CD14-positive monocyte (primary cell): ENCODE measurements around the gene TMOD3. TPM values are rescaled to one million over a fixed set of nuclear protein-coding genes. Genes with fewer than 3 reads are reported as not detected.

Experiments
- DNase-seq, 3 donors: peaks; one replicate each; pipeline ENCODE4 v3.0.0-alpha.2; 2011 to 2022
- H2AFZ ChIP-seq: 2 replicates; pipeline ENCODE4 v1.6.0; 2012; ENCODE audit warnings: mild to moderate bottlenecking, low read depth, low read length, inconsistent platforms; ENCODE audit not compliant: insufficient read depth, poor library complexity, severe bottlenecking
- H3K27ac ChIP-seq, 2 donors: 1 replicate in 1 of 2; 2 replicates in 1 of 2; pipeline ENCODE4 v1.5.1; 2012 to 2013; ENCODE audit warnings: low read length in 2 of 2, control low read depth in 1 of 2, inconsistent platforms in 1 of 2, low read depth in 1 of 2, mild to moderate bottlenecking in 1 of 2
- H3K27me3 ChIP-seq, 2 donors: one replicate each; pipeline versions ENCODE4 v1.6.0 to v1.6.1; 2011 to 2013; ENCODE audit warnings: low read length in 2 of 2; ENCODE audit not compliant: control insufficient read depth in 2 of 2, insufficient read depth in 2 of 2
- H3K36me3 ChIP-seq, 2 donors: replicated peaks in 1 of 2; 1 replicate in 1 of 2; 2 replicates in 1 of 2; pipeline versions ENCODE4 v1.5.1 to v1.6.1; 2012 to 2013; ENCODE audit warnings: low read length in 2 of 2, control low read depth in 1 of 2, inconsistent platforms in 1 of 2, mild to moderate bottlenecking in 1 of 2; ENCODE audit not compliant: insufficient read depth in 2 of 2, control insufficient read depth in 1 of 2
- H3K4me1 ChIP-seq, 2 donors: 1 replicate in 1 of 2; 2 replicates in 1 of 2; pipeline versions ENCODE4 v1.5.1 to v1.6.1; 2012 to 2013; ENCODE audit warnings: low read length in 2 of 2, control low read depth in 1 of 2, inconsistent platforms in 1 of 2, mild to moderate bottlenecking in 1 of 2, moderate library complexity in 1 of 2; ENCODE audit not compliant: insufficient read depth in 2 of 2, control insufficient read depth in 1 of 2
- H3K4me2 ChIP-seq: replicated peaks from 2 replicates; pipeline ENCODE3; 2012; ENCODE audit warnings: low read length, moderate library complexity, mild to moderate bottlenecking; ENCODE audit not compliant: poor library complexity, severe bottlenecking; ENCODE audit errors: extremely low read depth
- H3K4me3 ChIP-seq, 3 experiments: fragments of 200-600 bp in 1 of 3; sonication (generic) in 1 of 3; replicated peaks in 1 of 3; 1 replicate in 2 of 3; 2 replicates in 1 of 3; pipeline ENCODE4 v1.5.1; 2011 to 2013; ENCODE audit warnings: low read length in 3 of 3, mild to moderate bottlenecking in 3 of 3, control low read depth in 2 of 3, low read depth in 2 of 3, inconsistent platforms in 1 of 3, moderate library complexity in 1 of 3
- H3K79me2 ChIP-seq: 2 replicates; pipeline ENCODE4 v1.6.0; 2012; ENCODE audit warnings: mild to moderate bottlenecking, control low read depth, inconsistent platforms, low read length, moderate library complexity; ENCODE audit not compliant: insufficient read depth
- H3K9ac ChIP-seq: 2 replicates; pipeline ENCODE4 v1.6.0; 2017; ENCODE audit warnings: low read length, mild to moderate bottlenecking; ENCODE audit not compliant: insufficient read depth, poor library complexity, severe bottlenecking
- H3K9me3 ChIP-seq, 2 donors: replicated peaks in 1 of 2; 1 replicate in 1 of 2; 2 replicates in 1 of 2; pipeline versions ENCODE4 v1.5.1 to v1.6.1; 2012 to 2013; ENCODE audit warnings: low read length in 2 of 2, control low read depth in 1 of 2; ENCODE audit not compliant: control insufficient read depth in 1 of 2, insufficient read depth in 1 of 2
- H4K20me1 ChIP-seq: 2 replicates; pipeline ENCODE4 v1.6.0; 2012; ENCODE audit warnings: mild to moderate bottlenecking, low read length, control low read depth, moderate library complexity; ENCODE audit not compliant: insufficient read depth
- H3K27ac Mint-ChIP-seq, 7 donors: one replicate each; pipeline ENCODE4 v1.8.0; 2020; ENCODE audit warnings: mild to moderate bottlenecking in 7 of 7, mixed read lengths in 7 of 7, moderate library complexity in 6 of 7, inconsistent platforms in 2 of 7
- H3K27me3 Mint-ChIP-seq, 3 donors: one replicate each; pipeline ENCODE4 v1.8.0; 2021 to 2022; ENCODE audit warnings: low read depth in 3 of 3, mild to moderate bottlenecking in 3 of 3, mixed read lengths in 3 of 3, moderate library complexity in 3 of 3, inconsistent platforms in 1 of 3
- H3K36me3 Mint-ChIP-seq, 2 donors: one replicate each; pipeline ENCODE4 v1.8.0; 2020; ENCODE audit warnings: mixed read lengths in 2 of 2, inconsistent platforms in 1 of 2, mild to moderate bottlenecking in 1 of 2
- H3K4me1 Mint-ChIP-seq: one replicate; pipeline ENCODE4 v1.8.0; 2020; ENCODE audit warnings: mild to moderate bottlenecking, mixed read lengths
- H3K4me3 Mint-ChIP-seq, 2 donors: one replicate each; pipeline ENCODE4 v1.8.0; 2020; ENCODE audit warnings: mild to moderate bottlenecking in 2 of 2, mixed read lengths in 2 of 2, moderate library complexity in 1 of 2
- H3K9me3 Mint-ChIP-seq, 7 donors: one replicate each; pipeline ENCODE4 v1.8.0; 2020 to 2022; ENCODE audit warnings: mixed read lengths in 7 of 7, mild to moderate bottlenecking in 6 of 7, moderate library complexity in 6 of 7, inconsistent platforms in 2 of 7
- CTCF ChIP-seq: fragments of 200-600 bp; IDR thresholded peaks from one replicate; pipeline ENCODE4 v1.8.0; 2022; ENCODE audit warnings: antibody characterized with exemption, mild to moderate bottlenecking
- WGBS: methylation state at CpG from one replicate; pipeline ENCODE4 v1.1.5; 2013; ENCODE audit warnings: missing lambda C conversion rate; ENCODE audit not compliant: insufficient coverage; 5-methylcytosine and 5-hydroxymethylcytosine counted together
- intact Hi-C, 2 donors: fragments of 100-400 bp; cut with micrococcal nuclease; formaldehyde crosslinking; loops; one replicate each; pipeline versions ENCODE4 v1.15.0 to v1.15.1; 2023
- polyA plus RNA-seq, 3 donors: library from polyadenylated mRNA; depleted of rRNA in 1 of 3; unstranded in 2 of 3; stranded (reverse) in 1 of 3; fragments of 300-500 nt in 2 of 3; fragments of >200 nt in 1 of 3; fragmentation: Illumina TruSeq in 2 of 3; gene quantifications; 1 replicate in 2 of 3; 2 replicates in 1 of 3; pipeline ENCODE4 v1.2.3, GENCODE V29; 2012 to 2021

The TMOD3 gene
- polyA plus RNA-seq, 3 donors: 7.7 to 34.8 (median 27.8) TPM

- Mint-ChIP-seq H3K27me3 (no peaks in the 10 kb centered on the region), H3K4me1 (peaks cover 11% of the 10 kb centered on the region), H3K36me3 (peaks cover 58 to 72% of the 10 kb centered on the region in 2 donors), H3K27ac (peak overlapping the region in 1 of 7 donors; percentile 43), H3K9me3 (no peaks in the 10 kb centered on the region), H3K4me3 (no peak overlapping the region)
- H3K27me3 ChIP-seq: no peaks in the 10 kb centered on the region
- no CpG with 5 or more reads among the region's 1 CpG for WGBS
- intact Hi-C loops: no loop called here
- H3K4me2 ChIP-seq: no peak overlapping the region
- H3K9me3 ChIP-seq: no peaks in the 10 kb centered on the region
- H3K36me3 ChIP-seq: peaks cover 51 to 85% of the 10 kb centered on the region in 2 donors
- peaks cover 0 to 8% of the 10 kb centered on the region in 2 donors for H3K4me1 ChIP-seq
- H3K9ac ChIP-seq: no peak overlapping the region
- no peak overlapping the region for H3K4me3 ChIP-seq
- TF ChIP-seq CTCF: no peak
- no peak overlapping the region for H3K27ac ChIP-seq
- H2AFZ ChIP-seq: no peak overlapping the region
- DNase-seq: no peak
- peaks cover 93% of the 10 kb centered on the region for H4K20me1 ChIP-seq
- H3K79me2 ChIP-seq: peaks cover 43% of the 10 kb centered on the region
These were observed 35.9 kb downstream of the TMOD3 start for GRCh38 chr15:51865317-51865716.

GRCh38 chr15:51866161-51866560 is 36.7 kb downstream of the TMOD3 start:
- Mint-ChIP-seq H3K4me3 (no peak overlapping the region), H3K4me1 (peaks cover 10% of the 10 kb centered on the region), H3K27me3 (no peaks in the 10 kb centered on the region), H3K36me3 (peaks cover 65 to 79% of the 10 kb centered on the region in 2 donors), H3K9me3 (no peaks in the 10 kb centered on the region), H3K27ac (no peak overlapping the region)
- Histone ChIP-seq H3K9ac (no peak overlapping the region), H3K27ac (no peak overlapping the region), H3K36me3 (peaks cover 60 to 93% of the 10 kb centered on the region in 2 donors), H3K4me2 (no peak overlapping the region), H3K27me3 (no peaks in the 10 kb centered on the region), H3K4me1 (peaks cover 0 to 8% of the 10 kb centered on the region in 2 donors), H4K20me1 (peaks cover 87% of the 10 kb centered on the region), H3K79me2 (peaks cover 37% of the 10 kb centered on the region), H3K9me3 (no peaks in the 10 kb centered on the region), H2AFZ (no peak overlapping the region), H3K4me3 (no peak overlapping the region)
- intact Hi-C loops: no loop called here
- TF ChIP-seq CTCF: no peak
- WGBS: 100% methylated on average over 3 of the region's 4 CpGs
- no peak for DNase-seq
